A673 (cell line): Measurements from ENCODE around the gene METTL4.

Experiments used
- EZH2 ChIP-seq: fragments of 200-600 bp; sonication (generic); IDR thresholded peaks from 2 replicates; pipeline ENCODE4 v1.6.1; 2017; ENCODE audit warnings: borderline replicate concordance, low read depth, mild to moderate bottlenecking, mixed read lengths, antibody characterized with exemption, low read length; ENCODE audit not compliant: poor library complexity, severe bottlenecking
- TF ChIP-seq, protein P1 (sequence below): fragments of 300-800, 200-600 bp; sonication (generic); conservative IDR thresholded peaks from 2 replicates; pipeline ENCODE4 v1.5.1; 2017; ENCODE audit warnings: low read depth, mild to moderate bottlenecking, antibody characterized with exemption, low read length, moderate library complexity, mixed read lengths

DNA sequence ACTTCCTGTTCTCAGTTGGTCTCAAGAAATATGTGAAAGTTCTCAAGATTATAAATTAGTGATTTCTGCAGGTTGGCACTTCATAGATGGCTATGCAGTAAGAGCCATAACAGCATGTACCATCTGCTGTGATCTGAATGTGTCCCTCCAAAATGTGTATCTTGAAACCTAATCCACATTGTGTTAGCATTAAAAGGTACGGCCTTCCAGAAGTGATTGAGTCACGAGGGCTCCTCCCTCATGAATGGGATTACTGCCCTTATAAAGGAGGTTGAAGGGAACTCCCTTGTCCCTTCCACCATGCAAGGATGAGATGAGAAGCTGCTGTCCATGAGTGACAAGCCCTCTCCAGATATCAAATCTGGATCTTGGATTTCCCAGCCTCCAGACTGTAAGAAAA is 45.0 kb downstream of the METTL4 start:
- TF ChIP-seq, protein P1, sequence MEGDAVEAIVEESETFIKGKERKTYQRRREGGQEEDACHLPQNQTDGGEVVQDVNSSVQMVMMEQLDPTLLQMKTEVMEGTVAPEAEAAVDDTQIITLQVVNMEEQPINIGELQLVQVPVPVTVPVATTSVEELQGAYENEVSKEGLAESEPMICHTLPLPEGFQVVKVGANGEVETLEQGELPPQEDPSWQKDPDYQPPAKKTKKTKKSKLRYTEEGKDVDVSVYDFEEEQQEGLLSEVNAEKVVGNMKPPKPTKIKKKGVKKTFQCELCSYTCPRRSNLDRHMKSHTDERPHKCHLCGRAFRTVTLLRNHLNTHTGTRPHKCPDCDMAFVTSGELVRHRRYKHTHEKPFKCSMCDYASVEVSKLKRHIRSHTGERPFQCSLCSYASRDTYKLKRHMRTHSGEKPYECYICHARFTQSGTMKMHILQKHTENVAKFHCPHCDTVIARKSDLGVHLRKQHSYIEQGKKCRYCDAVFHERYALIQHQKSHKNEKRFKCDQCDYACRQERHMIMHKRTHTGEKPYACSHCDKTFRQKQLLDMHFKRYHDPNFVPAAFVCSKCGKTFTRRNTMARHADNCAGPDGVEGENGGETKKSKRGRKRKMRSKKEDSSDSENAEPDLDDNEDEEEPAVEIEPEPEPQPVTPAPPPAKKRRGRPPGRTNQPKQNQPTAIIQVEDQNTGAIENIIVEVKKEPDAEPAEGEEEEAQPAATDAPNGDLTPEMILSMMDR = no peak
- TF ChIP-seq EZH2 = no peak
